ENCODE measurements around the gene PLEKHF1. TPM values are rescaled to one million over a fixed set of nuclear protein-coding genes. Genes with fewer than 3 reads are reported as not detected.

Gene PLEKHF1, protein sequence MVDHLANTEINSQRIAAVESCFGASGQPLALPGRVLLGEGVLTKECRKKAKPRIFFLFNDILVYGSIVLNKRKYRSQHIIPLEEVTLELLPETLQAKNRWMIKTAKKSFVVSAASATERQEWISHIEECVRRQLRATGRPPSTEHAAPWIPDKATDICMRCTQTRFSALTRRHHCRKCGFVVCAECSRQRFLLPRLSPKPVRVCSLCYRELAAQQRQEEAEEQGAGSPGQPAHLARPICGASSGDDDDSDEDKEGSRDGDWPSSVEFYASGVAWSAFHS
- total RNA-seq: 4.6 and 7.3 TPM in 2 replicates

DNA sequence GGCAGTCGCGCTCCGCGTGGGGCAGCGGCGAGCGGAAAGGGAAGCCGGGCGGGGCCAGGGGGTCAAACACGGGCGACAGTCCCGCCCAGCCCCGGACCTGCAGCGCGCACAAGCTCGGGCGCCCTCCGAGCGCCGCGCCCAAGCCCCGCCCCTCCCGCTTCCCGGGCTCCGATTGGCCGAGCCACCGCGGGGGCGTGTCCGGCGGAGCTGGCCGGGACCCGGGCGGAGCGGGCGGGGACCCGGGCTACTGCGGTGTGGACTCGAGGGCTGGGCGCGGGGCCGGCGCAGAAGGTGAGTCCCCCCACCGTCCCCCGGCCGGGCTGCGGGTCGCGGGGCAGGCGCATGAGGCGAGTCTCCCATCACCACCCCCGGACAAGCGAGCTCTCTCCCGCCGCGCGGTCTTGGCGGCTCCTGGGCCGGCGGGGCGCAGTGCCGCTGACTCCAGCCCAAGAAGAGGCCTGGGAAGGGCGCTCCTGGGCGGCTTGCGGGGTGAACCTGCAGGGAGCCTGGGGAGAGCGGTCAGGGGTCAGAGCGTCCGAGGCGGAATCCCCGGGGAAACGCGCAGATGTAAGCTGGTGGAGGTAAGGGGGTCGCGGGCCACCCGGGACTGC, at the start of gene PLEKHF1:
Gene PLEKHF1, plus strand, starts transcription at position 247 of the 611 bp plus-strand sequence. CDS start 8,379 bp downstream, outside the sequence.

DNA sequence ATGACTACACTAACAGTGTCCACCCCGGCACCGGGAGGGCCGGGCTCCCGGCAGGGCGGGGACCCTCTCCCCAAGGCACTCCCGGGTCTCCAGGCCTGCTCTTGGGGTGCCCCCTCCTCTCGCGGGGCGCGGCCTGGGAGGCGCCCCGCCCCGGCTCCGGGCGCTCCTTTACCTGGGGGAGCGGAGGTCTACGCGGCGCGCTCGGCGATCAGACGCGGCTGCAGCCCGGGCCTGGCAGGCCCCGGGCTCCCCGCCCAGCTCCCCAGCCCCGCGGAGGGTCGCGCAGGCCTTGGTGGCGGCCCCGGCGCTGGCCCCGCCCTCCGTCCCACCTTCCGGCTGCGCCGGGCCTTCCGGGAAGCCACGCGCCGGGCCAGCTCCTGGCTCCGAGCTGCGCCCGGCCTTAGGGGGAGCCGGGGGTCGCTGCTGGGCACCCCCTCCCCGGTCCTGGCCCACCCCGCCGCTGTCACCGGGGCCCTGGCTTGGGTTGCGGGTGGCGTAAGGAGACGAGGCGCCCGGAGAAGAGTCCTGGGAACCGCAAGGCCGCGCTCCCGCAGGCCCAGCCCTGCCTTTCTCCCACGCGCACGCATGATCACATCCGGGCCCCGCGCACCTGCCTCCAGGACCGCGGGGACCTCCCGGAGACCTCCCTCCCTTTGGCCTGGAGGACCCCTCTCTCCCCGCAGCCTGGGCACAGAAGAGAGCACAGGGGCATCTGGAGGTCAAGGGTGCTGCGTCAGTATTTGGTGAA, 49.9 kb downstream of the PLEKHF1 start, which contains the start of gene C19orf12:
Gene C19orf12, minus strand, starts transcription at position 309 of the 748 bp plus-strand sequence. CDS start 6,848 bp downstream, outside the sequence.

Other genes with a start within 250 kb of the PLEKHF1 start
- not detected in 2 replicates for gene VSTM2B, start 139.5 kb upstream of the PLEKHF1 start, total RNA-seq
- 50.7 and 55.8 TPM in 2 replicates for gene POP4, start 59.2 kb upstream of the PLEKHF1 start, total RNA-seq
- 14.2 and 18.1 TPM in 2 replicates for gene C19orf12, start 49.8 kb downstream of the PLEKHF1 start, total RNA-seq
- gene CCNE1, start 146.5 kb downstream of the PLEKHF1 start, total RNA-seq: 1.1 and 1.7 TPM in 2 replicates

All from dermis lymphatic vessel endothelial cell (primary cell).